K562 (cell line): ENCODE measurements around the gene COA6. TPM values are rescaled to one million over a fixed set of nuclear protein-coding genes. Genes with fewer than 3 reads are reported as not detected.
A peak's percentile ranks its signal among the peaks of the same experiment; 100 is the strongest.

Experiments used
- CLOCK ChIP-seq: fragments of 250-450 bp; sonication (Bioruptor Pico); IDR thresholded peaks from 2 replicates; pipeline ENCODE4 v1.4.0; 2020; ENCODE audit warnings: mild to moderate bottlenecking, moderate library complexity, borderline replicate concordance
- CUX1 ChIP-seq: fragments of 200-800 bp; sonication (Bioruptor generic); IDR thresholded peaks from 2 replicates; pipeline ENCODE4 v1.6.1; 2016; ENCODE audit warnings: missing genetic modification characterization, missing compliant biosample characterization
- HOXB6 ChIP-seq: fragments of 250-450 bp; sonication (Bioruptor Pico); IDR thresholded peaks from 2 replicates; pipeline ENCODE4 v1.5.1; 2022; ENCODE audit warnings: mild to moderate bottlenecking, borderline replicate concordance
- JUN ChIP-seq, 2 experiments: sonication (generic) in 1 of 2; formaldehyde crosslinking in 1 of 2; IDR thresholded peaks; 2 replicates each; pipeline versions ENCODE4 v1.6.1 to v1.8.0; 2012 to 2022; ENCODE audit warnings: borderline replicate concordance in 2 of 2, mild to moderate bottlenecking in 2 of 2, improper control_type of control experiment in 1 of 2, low read depth in 1 of 2, low read length in 1 of 2, missing genetic modification reagents in 1 of 2
- KLF6 ChIP-seq: fragments of 250-450 bp; sonication (Bioruptor Pico); IDR thresholded peaks from 2 replicates; pipeline ENCODE4 v1.4.0; 2020; ENCODE audit warnings: mild to moderate bottlenecking, moderate library complexity, borderline replicate concordance
- MBD1 ChIP-seq: fragments of 250-450 bp; sonication (Bioruptor Pico); IDR thresholded peaks from 2 replicates; pipeline ENCODE4 v1.8.0; 2022; ENCODE audit warnings: inconsistent platforms
- POLR2H ChIP-seq: IDR thresholded peaks from 2 replicates; pipeline ENCODE4 v1.6.1; 2016; ENCODE audit warnings: missing genetic modification characterization, low read depth, mild to moderate bottlenecking, control low read depth, missing compliant biosample characterization, moderate library complexity
- ZNF57 ChIP-seq: fragments of 450-650 bp; formaldehyde crosslinking; IDR thresholded peaks from 2 replicates; pipeline ENCODE4 v1.4.0; 2020; ENCODE audit warnings: mild to moderate bottlenecking, moderate library complexity
- ZNF717 ChIP-seq: fragments of 250-450 bp; sonication (Bioruptor Pico); IDR thresholded peaks from 2 replicates; pipeline ENCODE4 v1.5.0; 2021
- polyA plus RNA-seq, 8 experiments: library from polyadenylated mRNA; depleted of rRNA in 4 of 8; stranded (reverse) in 5 of 8; unstranded in 3 of 8; fragments of >200 nt; fragmentation: Nextera tagmentation in 2 of 8; fragmentation: Illumina TruSeq in 1 of 8; extraction: Ambion mirVana in 2 of 8; extraction: Trizol in 1 of 8; gene quantifications; 2 replicates each; pipeline versions ENCODE4 v1.2.1 to v1.2.3, GENCODE V29; 2011 to 2014; ENCODE audit warnings: inconsistent platforms in 1 of 8, missing spikeins in 1 of 8
- total RNA-seq, 7 experiments: library from RNA; depleted of rRNA in 6 of 7; stranded (reverse); fragments of >200 nt in 6 of 7; fragmentation: Illumina TruSeq in 2 of 7; extraction: Trizol in 2 of 7; gene quantifications; 2 replicates each; pipeline versions ENCODE4 v1.2.1 to v1.2.3, GENCODE V29; 2011 to 2021; ENCODE audit warnings: low replicate concordance in 1 of 7
- TF ChIP-seq, protein P1 (sequence below): fragments of 200-800 bp; sonication (Bioruptor generic); IDR thresholded peaks from 2 replicates; pipeline ENCODE4 v1.6.1; 2017; ENCODE audit warnings: missing genetic modification characterization, missing compliant biosample characterization
- TF ChIP-seq, protein P2 (sequence below), 2 experiments: fragments of 250-450 bp in 1 of 2; fragments of 450-650 bp in 1 of 2; sonication (Bioruptor Pico) in 1 of 2; IDR thresholded peaks; 2 replicates each; pipeline versions ENCODE4 v1.6.1 to v1.8.0; 2016 to 2021; ENCODE audit warnings: mild to moderate bottlenecking in 2 of 2, moderate library complexity in 2 of 2, missing compliant biosample characterization in 1 of 2, missing genetic modification characterization in 1 of 2

Gene COA6
- total and polyA plus RNA-seq, 9 of the 15 experiments (the other 6 are each of a cell fraction or from before 2014, with no cell fraction given) = 77.7 to 187 (median 134) TPM

DNA sequence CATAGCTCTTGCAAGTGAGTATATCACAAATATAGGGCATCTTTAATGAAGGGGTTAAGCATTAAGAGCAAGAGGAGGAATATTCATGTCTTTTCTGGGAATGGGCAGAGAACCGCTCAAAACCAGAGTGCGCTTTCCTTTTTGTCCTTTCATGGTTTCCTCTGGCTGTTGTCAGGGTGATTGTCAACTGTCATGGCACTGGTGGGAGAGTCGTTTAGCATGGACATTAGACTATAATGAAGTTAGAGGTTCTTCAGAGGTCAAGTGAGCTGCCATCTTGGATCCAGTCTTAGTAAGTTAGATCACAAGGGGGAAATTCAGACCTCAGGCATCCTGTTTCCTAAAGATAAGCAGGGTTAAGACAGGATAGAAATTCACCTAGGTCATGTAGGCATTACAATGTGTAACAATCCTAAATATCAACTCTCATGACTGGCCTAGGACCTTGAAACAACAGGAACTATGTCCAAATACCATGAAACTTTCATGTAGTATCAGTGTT, 12.1 kb upstream of the COA6 start (continued):
- 0 out of 2 replicates have a peak, but pooled peaks have one; percentile 25 for TF ChIP-seq CLOCK (CRISPR knock-in tag)
- no peak for TF ChIP-seq ZNF57 (CRISPR knock-in tag)
- TF ChIP-seq, protein P1, sequence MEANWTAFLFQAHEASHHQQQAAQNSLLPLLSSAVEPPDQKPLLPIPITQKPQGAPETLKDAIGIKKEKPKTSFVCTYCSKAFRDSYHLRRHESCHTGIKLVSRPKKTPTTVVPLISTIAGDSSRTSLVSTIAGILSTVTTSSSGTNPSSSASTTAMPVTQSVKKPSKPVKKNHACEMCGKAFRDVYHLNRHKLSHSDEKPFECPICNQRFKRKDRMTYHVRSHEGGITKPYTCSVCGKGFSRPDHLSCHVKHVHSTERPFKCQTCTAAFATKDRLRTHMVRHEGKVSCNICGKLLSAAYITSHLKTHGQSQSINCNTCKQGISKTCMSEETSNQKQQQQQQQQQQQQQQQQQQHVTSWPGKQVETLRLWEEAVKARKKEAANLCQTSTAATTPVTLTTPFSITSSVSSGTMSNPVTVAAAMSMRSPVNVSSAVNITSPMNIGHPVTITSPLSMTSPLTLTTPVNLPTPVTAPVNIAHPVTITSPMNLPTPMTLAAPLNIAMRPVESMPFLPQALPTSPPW (CRISPR knock-in tag) = 0 out of 2 replicates have a peak, but pooled peaks have one; percentile 15
- peak; percentile 52; the same call in 1 of the 2 replicates for TF ChIP-seq POLR2H (tag)
- TF ChIP-seq CUX1 = peak; percentile 77
- TF ChIP-seq, protein P2, sequence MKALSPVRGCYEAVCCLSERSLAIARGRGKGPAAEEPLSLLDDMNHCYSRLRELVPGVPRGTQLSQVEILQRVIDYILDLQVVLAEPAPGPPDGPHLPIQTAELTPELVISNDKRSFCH (CRISPR knock-in tag; IDR thresholded peaks at IDR 0.05) = peak; percentile 43; the same call in 1 of the 2 replicates
- TF ChIP-seq, protein P2 (tag; IDR thresholded peaks at IDR 0.05) = peak; percentile 97
- TF ChIP-seq KLF6 (CRISPR knock-in tag) = peak; percentile 80; the same call in 1 of the 2 replicates
- no peak for TF ChIP-seq ZNF717 (CRISPR knock-in tag)
- 0 out of 2 replicates have a peak, but pooled peaks have one; percentile 44 for TF ChIP-seq MBD1 (CRISPR knock-in tag)
- TF ChIP-seq JUN (IDR thresholded peaks at IDR 0.05; ENCODE audit: borderline replicate concordance, low read depth, low read length) = no peak
- no peak for TF ChIP-seq JUN (CRISPR knock-in tag; IDR thresholded peaks at IDR 0.05; ENCODE audit: borderline replicate concordance)
- no peak for TF ChIP-seq HOXB6
